GM12878 (cell line): ENCODE results near the gene DLEC1. TPM values are rescaled to one million over a fixed set of nuclear protein-coding genes. Genes with fewer than 3 reads are reported as not detected.

Experiments used
- CEBPB ChIP-seq, 2 experiments: fragments of 150-350 bp in 1 of 2; IDR thresholded peaks; 2 replicates each; pipeline ENCODE4 v1.6.1; 2012 to 2014; ENCODE audit warnings: low read depth in 2 of 2, low read length in 2 of 2, borderline replicate concordance in 1 of 2, inconsistent platforms in 1 of 2
- CHD4 ChIP-seq: fragments of 200-600 bp; sonication (generic); IDR thresholded peaks from 2 replicates; pipeline ENCODE4 v1.6.1; 2016; ENCODE audit warnings: mild to moderate bottlenecking
- CREB1 ChIP-seq: IDR thresholded peaks from 2 replicates; pipeline ENCODE4 v1.6.1; 2012; ENCODE audit warnings: low read depth, mild to moderate bottlenecking, inconsistent platforms
- E2F4 ChIP-seq: IDR thresholded peaks from 2 replicates; pipeline ENCODE4 v1.6.1; 2012; ENCODE audit warnings: low read depth, low read length, improper control_type of control experiment
- EP300 ChIP-seq, 2 experiments: fragments of 150-350 bp in 1 of 2; IDR thresholded peaks; 2 replicates each; pipeline ENCODE4 v1.6.1; 2011 to 2012; ENCODE audit warnings: low read depth in 2 of 2, low read length in 2 of 2, borderline replicate concordance in 1 of 2, improper control_type of control experiment in 1 of 2, inconsistent platforms in 1 of 2; ENCODE audit not compliant: control insufficient read depth in 1 of 2
- IKZF1 ChIP-seq: fragments of 450-650 bp; conservative IDR thresholded peaks from 2 replicates; pipeline ENCODE4 v1.6.1; 2017; ENCODE audit warnings: antibody characterized with exemption, mild to moderate bottlenecking
- IKZF2 ChIP-seq, 2 experiments: fragments of 450-650 bp; IDR thresholded peaks; 2 replicates each; pipeline ENCODE4 v1.6.1; 2017; ENCODE audit warnings: mild to moderate bottlenecking in 2 of 2, moderate library complexity in 2 of 2
- JUNB ChIP-seq: IDR thresholded peaks from 2 replicates; pipeline ENCODE4 v1.6.1; 2016; ENCODE audit warnings: antibody characterized with exemption, mild to moderate bottlenecking
- MEF2B ChIP-seq: fragments of 450-650 bp; IDR thresholded peaks from 2 replicates; pipeline ENCODE4 v1.6.1; 2018; ENCODE audit warnings: mild to moderate bottlenecking, moderate library complexity; ENCODE audit not compliant: partially characterized antibody, poor library complexity, severe bottlenecking
- MTA2 ChIP-seq: fragments of 450-650 bp; IDR thresholded peaks from 2 replicates; pipeline ENCODE4 v1.6.1; 2016; ENCODE audit warnings: low read depth, mild to moderate bottlenecking, moderate library complexity
- MXI1 ChIP-seq: fragments of 150-350 bp; IDR thresholded peaks from 2 replicates; pipeline ENCODE4 v1.6.1; 2011; ENCODE audit warnings: low read depth, mild to moderate bottlenecking, inconsistent platforms, low read length, improper control_type of control experiment
- NFIC ChIP-seq: IDR thresholded peaks from 2 replicates; pipeline ENCODE4 v1.6.1; 2012; ENCODE audit warnings: low read depth, mild to moderate bottlenecking, inconsistent platforms, low read length, moderate library complexity
- NR2F1 ChIP-seq: fragments of 450-650 bp; conservative IDR thresholded peaks from 2 replicates; pipeline ENCODE4 v1.6.1; 2017; ENCODE audit warnings: mild to moderate bottlenecking
- POLR2A ChIP-seq: IDR thresholded peaks from 2 replicates; pipeline ENCODE4 v1.6.1; 2011; ENCODE audit warnings: low read depth, mild to moderate bottlenecking, low read length
- POU2F2 ChIP-seq: IDR thresholded peaks from 3 replicates; pipeline ENCODE4 v1.6.1; 2011; ENCODE audit warnings: low read depth, mild to moderate bottlenecking, low read length, borderline replicate concordance
- RB1 ChIP-seq: fragments of 450-650 bp; formaldehyde crosslinking; IDR thresholded peaks from 2 replicates; pipeline ENCODE4 v1.6.1; 2017; ENCODE audit warnings: mild to moderate bottlenecking, borderline replicate concordance
- SMARCA5 ChIP-seq: fragments of 450-650 bp; IDR thresholded peaks from 2 replicates; pipeline ENCODE4 v1.6.1; 2017; ENCODE audit warnings: mild to moderate bottlenecking
- SPI1 ChIP-seq: IDR thresholded peaks from 2 replicates; pipeline ENCODE4 v1.6.1; 2011; ENCODE audit warnings: low read depth, mild to moderate bottlenecking, low read length, moderate library complexity, borderline replicate concordance; ENCODE audit not compliant: insufficient read depth
- TCF12 ChIP-seq: IDR thresholded peaks from 2 replicates; pipeline ENCODE4 v1.6.1; 2011; ENCODE audit warnings: low read depth, mild to moderate bottlenecking, low read length
- ZBTB33 ChIP-seq: fragments of 450-650 bp; IDR thresholded peaks from 2 replicates; pipeline ENCODE4 v1.6.1; 2017; ENCODE audit warnings: mild to moderate bottlenecking
- ZBTB4 ChIP-seq: fragments of 450-650 bp; formaldehyde crosslinking; IDR thresholded peaks from 2 replicates; pipeline ENCODE4 v1.4.0; 2022; ENCODE audit warnings: mild to moderate bottlenecking, moderate library complexity
- ZBTB40 ChIP-seq: fragments of 450-650 bp; IDR thresholded peaks from 2 replicates; pipeline ENCODE4 v1.6.1; 2016; ENCODE audit warnings: mild to moderate bottlenecking, moderate library complexity, borderline replicate concordance
- polyA plus RNA-seq, 11 experiments: library from polyadenylated mRNA; depleted of rRNA in 4 of 11; unstranded in 6 of 11; stranded (reverse) in 5 of 11; fragments of >200 nt; fragmentation: Nextera tagmentation in 4 of 11; fragmentation: Illumina TruSeq in 1 of 11; extraction: Ambion mirVana in 4 of 11; extraction: Trizol in 1 of 11; gene quantifications; 1 replicate in 1 of 11; 2 replicates in 10 of 11; pipeline versions ENCODE4 v1.2.1 to v1.2.3, GENCODE V29; 2011 to 2016; ENCODE audit warnings: inconsistent platforms in 2 of 11, missing spikeins in 2 of 11, low read depth in 1 of 11
- total RNA-seq, 4 experiments: library from RNA; depleted of rRNA in 3 of 4; stranded (reverse); fragments of >200 nt in 3 of 4; fragmentation: Illumina TruSeq in 1 of 4; extraction: Trizol in 1 of 4; gene quantifications; 2 replicates each; pipeline versions ENCODE4 v1.2.1 to v1.2.3, GENCODE V29; 2013 to 2021

The DLEC1 gene
- total and polyA plus RNA-seq, 10 of the 15 experiments (the other 5 are each of a cell fraction or from before 2014, with no cell fraction given) = 0.03 to 0.29 (median 0.07) TPM; not detected in 3

- no peak for TF ChIP-seq TCF12
- TF ChIP-seq MTA2 = peak; percentile 75
- peak; percentile 72 for TF ChIP-seq JUNB
- no peak for TF ChIP-seq POLR2A
- no peak for TF ChIP-seq MEF2B
- no peak for TF ChIP-seq CEBPB (IDR thresholded peaks at IDR 0.05; ENCODE audit: borderline replicate concordance in 1 of 2, low read depth in 2 of 2, low read length in 2 of 2)
- no peak for TF ChIP-seq ZBTB33
- TF ChIP-seq POU2F2 = peak; percentile 63; the same call in 2 of the 3 replicates
- no peak for TF ChIP-seq ZBTB40
- 0 out of 4 replicates have a peak, but pooled peaks of 1 of the 2 experiments have one; percentile 28 for TF ChIP-seq EP300 (IDR thresholded peaks at IDR 0.05; ENCODE audit: borderline replicate concordance in 1 of 2, control insufficient read depth in 1 of 2, low read depth in 2 of 2, low read length in 2 of 2)
- 0 out of 2 replicates have a peak, but pooled peaks have one; percentile 31 for TF ChIP-seq CREB1
- TF ChIP-seq IKZF2 (IDR thresholded peaks at IDR 0.05) = peak in 1 of 2 experiments; percentile 38; a peak in 2 of 4 replicates
- TF ChIP-seq SMARCA5 = no peak
- no peak for TF ChIP-seq MXI1
- TF ChIP-seq NFIC = peak; percentile 51; the same call in 1 of the 2 replicates
- TF ChIP-seq CHD4 = no peak
- no peak for TF ChIP-seq E2F4
- TF ChIP-seq ZBTB4 (CRISPR knock-in tag) = no peak
- TF ChIP-seq IKZF1 = 0 out of 2 replicates have a peak, but pooled peaks have one; percentile 14
- TF ChIP-seq RB1 = no peak
- TF ChIP-seq SPI1 = no peak
- no peak for TF ChIP-seq NR2F1
Measured at GRCh38 chr3:38169027-38169317, 130.0 kb downstream of the DLEC1 start (continued).
